Measurements from ENCODE around the gene PRDM12.

PRDM12 gene

DNA sequence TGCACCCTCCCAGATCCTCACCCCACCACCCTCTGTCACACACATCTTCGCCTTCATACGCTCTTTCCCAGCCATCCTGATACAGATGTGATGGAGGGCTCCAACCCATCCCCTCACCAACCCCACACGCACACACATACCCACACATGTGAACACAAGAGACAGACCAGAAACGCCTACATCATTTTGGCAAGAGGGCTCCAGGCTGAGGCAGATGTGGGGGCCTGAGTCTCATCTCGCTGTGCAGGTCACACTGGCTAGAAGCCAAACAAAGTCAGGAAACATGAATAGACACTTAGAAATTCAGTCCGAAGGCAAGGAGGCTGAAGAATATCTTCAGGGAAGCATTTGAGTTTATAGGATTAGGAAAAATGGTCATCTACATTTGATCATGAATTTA lies 6.2 kb downstream of the PRDM12 start:
- Histone ChIP-seq H3K4me3 (ENCODE audit: low read depth, low read length) (no peak overlapping the region), H3K36me3 (ENCODE audit: control insufficient read depth, insufficient read depth, low read length) (no peaks in the 10 kb centered on the region), H3K9ac (no peak overlapping the region), H2AFZ (no peak overlapping the region), H3K27me3 (ENCODE audit: control insufficient read depth, insufficient read depth, low read length) (no peaks in the 10 kb centered on the region), H3K79me2 (no peaks in the 10 kb centered on the region), H3K27ac (no peak overlapping the region), H3K4me1 (no peaks in the 10 kb centered on the region), H3K9me3 (ENCODE audit: control insufficient read depth, low read length) (no peaks in the 10 kb centered on the region), H3K4me2 (ENCODE audit: low read length) (no peak overlapping the region)
- TF ChIP-seq, protein P1, sequence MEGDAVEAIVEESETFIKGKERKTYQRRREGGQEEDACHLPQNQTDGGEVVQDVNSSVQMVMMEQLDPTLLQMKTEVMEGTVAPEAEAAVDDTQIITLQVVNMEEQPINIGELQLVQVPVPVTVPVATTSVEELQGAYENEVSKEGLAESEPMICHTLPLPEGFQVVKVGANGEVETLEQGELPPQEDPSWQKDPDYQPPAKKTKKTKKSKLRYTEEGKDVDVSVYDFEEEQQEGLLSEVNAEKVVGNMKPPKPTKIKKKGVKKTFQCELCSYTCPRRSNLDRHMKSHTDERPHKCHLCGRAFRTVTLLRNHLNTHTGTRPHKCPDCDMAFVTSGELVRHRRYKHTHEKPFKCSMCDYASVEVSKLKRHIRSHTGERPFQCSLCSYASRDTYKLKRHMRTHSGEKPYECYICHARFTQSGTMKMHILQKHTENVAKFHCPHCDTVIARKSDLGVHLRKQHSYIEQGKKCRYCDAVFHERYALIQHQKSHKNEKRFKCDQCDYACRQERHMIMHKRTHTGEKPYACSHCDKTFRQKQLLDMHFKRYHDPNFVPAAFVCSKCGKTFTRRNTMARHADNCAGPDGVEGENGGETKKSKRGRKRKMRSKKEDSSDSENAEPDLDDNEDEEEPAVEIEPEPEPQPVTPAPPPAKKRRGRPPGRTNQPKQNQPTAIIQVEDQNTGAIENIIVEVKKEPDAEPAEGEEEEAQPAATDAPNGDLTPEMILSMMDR (IDR thresholded peaks at IDR 0.05), result no peak

DNA sequence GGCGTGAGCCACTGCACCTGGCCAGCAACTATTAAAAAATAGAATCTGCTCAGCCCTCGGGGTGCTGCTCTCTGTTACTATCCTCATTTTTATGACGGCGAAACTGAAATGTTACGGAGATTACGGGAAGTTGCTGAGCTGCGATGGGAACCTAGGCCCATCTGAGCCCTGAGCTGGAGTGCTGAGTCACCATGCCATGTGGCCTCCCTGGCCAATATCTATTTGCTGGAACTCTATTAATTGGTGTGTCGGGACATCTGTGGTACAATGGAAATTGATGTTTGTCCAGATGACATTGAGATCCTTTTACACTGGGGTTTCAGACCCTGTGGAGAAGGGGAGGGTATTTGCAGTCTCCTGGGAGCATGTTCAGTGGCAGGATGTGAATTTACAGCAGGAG lies 8.1 kb downstream of the PRDM12 start:
- no peaks in the 10 kb centered on the region for H3K9me3 ChIP-seq (ENCODE audit: control insufficient read depth, low read length)
- H3K9ac ChIP-seq, result no peak overlapping the region
- H2AFZ ChIP-seq, result no peak overlapping the region
- no peak overlapping the region for H3K4me2 ChIP-seq (ENCODE audit: low read length)
- no peaks in the 10 kb centered on the region for H3K4me1 ChIP-seq
- no peak overlapping the region for H3K27ac ChIP-seq
- H3K4me3 ChIP-seq (ENCODE audit: low read depth, low read length), result no peak overlapping the region
- TF ChIP-seq, protein P1 (IDR thresholded peaks at IDR 0.05), result no peak
- no peaks in the 10 kb centered on the region for H3K79me2 ChIP-seq
- H3K27me3 ChIP-seq (ENCODE audit: control insufficient read depth, insufficient read depth, low read length), result no peaks in the 10 kb centered on the region
- no peaks in the 10 kb centered on the region for H3K36me3 ChIP-seq (ENCODE audit: control insufficient read depth, insufficient read depth, low read length)

DNA sequence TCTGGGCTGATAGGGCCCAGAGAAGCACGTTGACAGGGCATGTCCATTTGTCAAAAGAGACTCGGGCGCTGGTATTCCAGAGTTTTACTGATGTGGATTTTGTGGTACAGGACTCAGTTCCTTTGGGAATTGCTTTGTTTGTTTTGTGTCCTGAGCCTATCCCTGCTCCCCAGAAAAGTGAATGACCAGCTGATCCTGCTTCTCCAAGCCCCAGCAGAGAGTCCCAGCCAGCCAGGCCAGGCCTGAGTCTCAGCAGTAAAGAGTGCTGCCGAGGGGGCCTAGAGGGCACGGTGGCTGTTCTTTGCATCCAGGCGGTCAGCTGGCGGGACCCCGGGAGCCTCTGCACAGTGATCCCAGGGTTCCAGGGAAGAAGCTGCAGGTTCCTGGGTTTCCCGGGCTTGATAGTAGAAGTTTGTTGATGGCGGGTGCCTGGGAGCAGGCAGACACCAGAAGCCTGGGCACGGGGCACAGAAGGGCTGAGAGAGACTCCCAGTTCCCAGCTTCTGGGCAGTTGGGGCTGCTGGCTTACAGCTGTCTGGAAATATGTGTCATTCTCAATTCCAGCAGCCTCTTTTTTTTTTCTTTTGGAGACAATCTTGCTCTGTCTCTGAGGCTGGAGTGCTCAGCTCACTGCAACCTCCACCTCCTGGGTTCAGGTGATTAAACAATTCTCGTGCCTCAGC lies 8.7 kb downstream of the PRDM12 start:
- Histone ChIP-seq H3K27ac (no peak overlapping the region), H3K4me3 (ENCODE audit: low read depth, low read length) (no peak overlapping the region), H3K79me2 (no peaks in the 10 kb centered on the region), H3K4me2 (ENCODE audit: low read length) (no peak overlapping the region), H3K27me3 (ENCODE audit: control insufficient read depth, insufficient read depth, low read length) (no peaks in the 10 kb centered on the region), H3K36me3 (ENCODE audit: control insufficient read depth, insufficient read depth, low read length) (no peaks in the 10 kb centered on the region), H3K9me3 (ENCODE audit: control insufficient read depth, low read length) (no peaks in the 10 kb centered on the region), H2AFZ (no peak overlapping the region), H3K9ac (no peak overlapping the region), H3K4me1 (no peaks in the 10 kb centered on the region)
- TF ChIP-seq, protein P1 (IDR thresholded peaks at IDR 0.05), result no peak

DNA sequence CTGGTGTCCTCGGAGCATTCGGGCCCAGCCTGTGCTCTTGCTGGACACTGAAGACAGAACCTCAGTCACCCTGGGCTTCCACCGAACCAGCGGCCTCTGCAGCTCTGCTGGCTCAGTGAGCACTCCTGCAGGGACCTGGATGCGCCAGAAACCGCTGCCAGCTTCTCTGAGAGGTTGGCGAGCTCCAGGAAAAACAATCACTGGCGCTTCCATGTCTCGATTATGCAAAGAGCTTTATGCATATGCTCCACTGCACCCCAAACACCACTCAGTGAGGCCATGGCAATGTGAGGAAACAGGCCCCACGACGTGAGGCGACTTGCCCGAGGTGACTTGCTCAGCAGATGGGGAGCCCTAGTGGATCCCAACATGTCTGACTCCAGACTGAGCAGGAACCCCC lies 11.0 kb downstream of the PRDM12 start:
- H3K9ac ChIP-seq, result no peak overlapping the region
- H3K36me3 ChIP-seq (ENCODE audit: control insufficient read depth, insufficient read depth, low read length), result no peaks in the 10 kb centered on the region
- no peak overlapping the region for H3K27ac ChIP-seq
- no peak overlapping the region for H3K4me3 ChIP-seq (ENCODE audit: low read depth, low read length)
- H3K79me2 ChIP-seq, result no peaks in the 10 kb centered on the region
- H3K27me3 ChIP-seq (ENCODE audit: control insufficient read depth, insufficient read depth, low read length), result no peaks in the 10 kb centered on the region
- H3K4me1 ChIP-seq, result no peaks in the 10 kb centered on the region
- no peak overlapping the region for H2AFZ ChIP-seq
- TF ChIP-seq, protein P1 (IDR thresholded peaks at IDR 0.05), result no peak
- H3K9me3 ChIP-seq (ENCODE audit: control insufficient read depth, low read length), result no peaks in the 10 kb centered on the region
- no peak overlapping the region for H3K4me2 ChIP-seq (ENCODE audit: low read length)

DNA sequence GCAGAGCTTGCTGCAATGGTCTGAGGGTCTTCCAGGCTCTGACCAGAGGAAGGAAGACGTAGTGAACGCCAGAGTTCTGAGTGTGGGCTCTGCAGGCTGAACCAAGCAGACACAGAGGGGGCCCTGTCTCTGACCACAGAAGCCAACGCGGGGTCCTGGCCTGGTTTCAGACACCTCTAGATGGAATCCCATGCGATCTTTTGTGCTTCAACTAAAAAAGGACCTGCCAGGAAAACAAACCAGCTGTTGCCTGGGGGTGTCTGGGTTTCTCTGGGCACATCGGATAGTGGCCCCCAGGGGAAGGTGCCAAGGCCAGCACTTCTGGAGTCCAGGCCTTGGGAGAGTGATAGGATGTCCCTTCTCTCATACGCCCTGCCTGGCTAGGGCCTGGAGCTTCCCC lies 12.9 kb downstream of the PRDM12 start:
- no peaks in the 10 kb centered on the region for H3K4me1 ChIP-seq
- H3K9ac ChIP-seq, result no peak overlapping the region
- no peak overlapping the region for H3K27ac ChIP-seq
- H3K4me2 ChIP-seq (ENCODE audit: low read length), result no peak overlapping the region
- H3K27me3 ChIP-seq (ENCODE audit: control insufficient read depth, insufficient read depth, low read length), result no peaks in the 10 kb centered on the region
- TF ChIP-seq, protein P1 (IDR thresholded peaks at IDR 0.05), result no peak
- no peak overlapping the region for H3K4me3 ChIP-seq (ENCODE audit: low read depth, low read length)
- no peaks in the 10 kb centered on the region for H3K79me2 ChIP-seq
- no peak overlapping the region for H2AFZ ChIP-seq
- H3K9me3 ChIP-seq (ENCODE audit: control insufficient read depth, low read length), result no peaks in the 10 kb centered on the region
- no peaks in the 10 kb centered on the region for H3K36me3 ChIP-seq (ENCODE audit: control insufficient read depth, insufficient read depth, low read length)
